HG03378 (cell line): Measurements from ENCODE around the gene OR5AR1.
A peak's percentile ranks its signal among the peaks of the same experiment; 100 is the strongest.
"Not testable (repeated sequence)": the region's sequence is repeated elsewhere in the genome, so short reads cannot be mapped to it uniquely, and the experiment has no call there.

Source experiments
- ATAC-seq: cut with Tn5 transposase; IDR thresholded peaks from one replicate; pipeline ENCODE4 v1.9.1; 2021; ENCODE audit warnings: mild to moderate bottlenecking, moderate library complexity; ENCODE audit not compliant: unreplicated experiment

The OR5AR1 gene

GRCh38 chr11:56663386-56663785, at the start of gene OR5AR1:
TSS of gene OR5AR1 (plus strand) at chr11:56663686. CDS start at chr11:56663686, 0 bp downstream.
- ATAC-seq = no peak

GRCh38 chr11:56624661-56625110, 38.8 kb upstream of the OR5AR1 start:
- ATAC-seq = peak; percentile 77

GRCh38 chr11:56625946-56626345, 37.5 kb upstream of the OR5AR1 start:
- no peak for ATAC-seq

GRCh38 chr11:56632329-56632728, 31.2 kb upstream of the OR5AR1 start:
- no peak for ATAC-seq

- no peak for ATAC-seq
Measured at GRCh38 chr11:56636861-56637260, 26.6 kb upstream of the OR5AR1 start.

- no peak for ATAC-seq
Measured at GRCh38 chr11:56637500-56637899, 26.0 kb upstream of the OR5AR1 start.

- ATAC-seq = no peak
Measured at GRCh38 chr11:56642339-56642738, 21.1 kb upstream of the OR5AR1 start, which contains the start of gene OR5AP2. TSS of gene OR5AP2 (minus strand) at chr11:56642439. CDS start at chr11:56642439, 0 bp downstream.

- ATAC-seq = no peak
Measured at GRCh38 chr11:56659755-56660154, 3.7 kb upstream of the OR5AR1 start.

- ATAC-seq = no peak
Measured at GRCh38 chr11:56670984-56671383, 7.5 kb downstream of the OR5AR1 start.

- no peak for ATAC-seq
Measured at GRCh38 chr11:56688554-56689100, 25.1 kb downstream of the OR5AR1 start.

GRCh38 chr11:56691179-56691578, 27.7 kb downstream of the OR5AR1 start:
- ATAC-seq = not testable (repeated sequence)

- no peak for ATAC-seq
Measured at GRCh38 chr11:56693428-56693827, 29.9 kb downstream of the OR5AR1 start.

- ATAC-seq = no peak
Measured at GRCh38 chr11:56698795-56699194, 35.3 kb downstream of the OR5AR1 start, which contains the start of gene OR9G1. TSS of gene OR9G1 (plus strand) at chr11:56699095. CDS start at chr11:56700388, 1,293 bp downstream.

- no peak for ATAC-seq
Measured at GRCh38 chr11:56700242-56700913, 36.9 kb downstream of the OR5AR1 start.

- ATAC-seq = no peak
Measured at GRCh38 chr11:56700914-56701485, 37.5 kb downstream of the OR5AR1 start.

GRCh38 chr11:56705784-56706396, 42.4 kb downstream of the OR5AR1 start:
- ATAC-seq = no peak

GRCh38 chr11:56706486-56706885, 43.0 kb downstream of the OR5AR1 start:
- no peak for ATAC-seq

- no peak for ATAC-seq
Measured at GRCh38 chr11:56714206-56714605, 50.7 kb downstream of the OR5AR1 start.
